Upper lobe of left lung (tissue), 6 donors: ENCODE results near the gene POLK. TPM values are rescaled to one million over a fixed set of nuclear protein-coding genes. Genes with fewer than 3 reads are reported as not detected.
A peak's percentile ranks its signal among the peaks of the same experiment; 100 is the strongest.

ENCODE experiments used
- ATAC-seq, 2 donors: fragments of 200-7000 bp; cut with Tn5 transposase; one replicate each; pipeline ENCODE4 v1.9.1; 2022; ENCODE audit warnings: mild to moderate bottlenecking in 2 of 2, moderate library complexity in 2 of 2; ENCODE audit not compliant: low FRiP score in 2 of 2
- DNase-seq, 2 donors: peaks; one replicate each; pipeline ENCODE4 v3.0.0-alpha.2; 2019 to 2020
- H3K27ac ChIP-seq, 4 donors: fragments of 200-600 bp; sonication (generic); one replicate each; pipeline ENCODE4 v1.5.1; 2016 to 2019
- H3K27me3 ChIP-seq, 4 donors: fragments of 200-600 bp; sonication (generic); one replicate each; pipeline ENCODE4 v1.5.1; 2017 to 2019
- H3K36me3 ChIP-seq, 4 donors: fragments of 200-600 bp; sonication (generic); one replicate each; pipeline ENCODE4 v1.5.1; 2016 to 2019
- H3K4me1 ChIP-seq, 4 donors: fragments of 200-600 bp; sonication (generic); one replicate each; pipeline ENCODE4 v1.5.1; 2018 to 2019
- H3K4me3 ChIP-seq, 4 donors: fragments of 200-600 bp; sonication (generic); one replicate each; pipeline ENCODE4 v1.5.1; 2017 to 2019; ENCODE audit warnings: mild to moderate bottlenecking in 2 of 4, moderate library complexity in 1 of 4
- H3K9me3 ChIP-seq, 4 donors: fragments of 200-600 bp; sonication (generic); one replicate each; pipeline ENCODE4 v1.5.1; 2018 to 2019
- CTCF ChIP-seq, 6 experiments: fragments of 450-650 bp in 4 of 6; fragments of 200-600 bp in 2 of 6; sonication (generic) in 2 of 6; IDR thresholded peaks; one replicate each; pipeline ENCODE4 v1.5.1; 2016 to 2019; ENCODE audit warnings: antibody characterized with exemption in 6 of 6
- EP300 ChIP-seq, 4 donors: sonication (generic); formaldehyde crosslinking; IDR thresholded peaks; one replicate each; pipeline ENCODE4 v1.5.1; 2017; ENCODE audit warnings: antibody characterized with exemption in 4 of 4, control low read depth in 2 of 4
- POLR2A ChIP-seq, 4 donors: fragments of 450-650 bp; IDR thresholded peaks; one replicate each; pipeline ENCODE4 v1.5.1; 2016 to 2017; ENCODE audit warnings: antibody characterized with exemption in 4 of 4, mild to moderate bottlenecking in 2 of 4
- POLR2AphosphoS5 ChIP-seq, 2 donors: sonication (generic); formaldehyde crosslinking; IDR thresholded peaks; one replicate each; pipeline ENCODE4 v1.5.1; 2017; ENCODE audit warnings: antibody characterized with exemption in 2 of 2
- WGBS, 2 donors: methylation state at CpG; one replicate each; pipeline ENCODE4 v1.1.5; 2017 to 2018; 5-methylcytosine and 5-hydroxymethylcytosine counted together
- total RNA-seq, 6 donors: library from RNA; depleted of rRNA in 4 of 6; stranded (reverse); fragments of >200 nt in 4 of 6; gene quantifications; one replicate each; pipeline versions ENCODE4 v1.1.0 to v1.2.1, GENCODE V29; 2016 to 2021
- donor health status: DM: no; HTN: no; CAD: no; lungs with moderate emphysema.
- donor health status: DM: no; HTN: yes; CAD: no; lungs with severe emphysema.

POLK gene
- total RNA-seq, 6 donors from 2014 or later: 19.2 to 55.3 (median 29.6) TPM

DNA sequence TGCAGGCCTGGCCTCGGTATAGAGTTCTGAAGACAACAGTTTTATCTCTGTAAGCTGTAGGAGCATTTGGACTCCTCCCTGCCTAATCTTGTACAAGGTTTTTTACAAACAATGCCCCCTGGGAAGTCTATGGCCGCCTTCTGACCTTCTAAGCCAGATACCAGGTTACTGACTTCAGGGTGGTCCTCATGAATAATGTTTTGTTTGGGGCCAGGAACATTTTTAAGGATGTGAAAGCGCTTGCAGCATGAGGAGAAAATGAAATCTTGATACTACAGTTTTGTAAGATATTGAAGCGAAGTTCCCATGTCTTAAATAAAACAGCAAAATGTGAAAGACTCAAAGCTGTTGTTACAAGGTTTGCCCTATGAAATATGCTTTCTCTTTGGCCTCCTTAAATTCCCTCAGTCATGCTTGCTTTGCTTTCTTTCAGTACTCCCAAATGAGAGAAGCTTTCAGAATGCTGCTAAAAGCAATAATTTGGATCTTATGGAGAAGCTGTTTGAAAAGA is 104.7 kb downstream of the POLK start:
- TF ChIP-seq POLR2AphosphoS5 (IDR thresholded peaks at IDR 0.05): no peak
- no peak for TF ChIP-seq CTCF (IDR thresholded peaks at IDR 0.05)
- no peak for TF ChIP-seq EP300 (IDR thresholded peaks at IDR 0.05)
- no peak for TF ChIP-seq POLR2A (IDR thresholded peaks at IDR 0.05)
- H3K27ac ChIP-seq: peak overlapping the region in 2 of 4 donors; percentile 53 to 68
- peaks cover 6 to 14% (median 12%) of the 10 kb centered on the region in 4 donors for H3K4me1 ChIP-seq
- H3K4me3 ChIP-seq: no peak overlapping the region
- H3K27me3 ChIP-seq: no peaks in the 10 kb centered on the region
- DNase-seq (no peak), ATAC-seq (no peak)
- H3K36me3 ChIP-seq: no peaks in the 10 kb centered on the region
- no peaks in the 10 kb centered on the region for H3K9me3 ChIP-seq
- 79 to 81% methylated on average over 4 of the region's 4 CpGs for WGBS, 2 donors

DNA sequence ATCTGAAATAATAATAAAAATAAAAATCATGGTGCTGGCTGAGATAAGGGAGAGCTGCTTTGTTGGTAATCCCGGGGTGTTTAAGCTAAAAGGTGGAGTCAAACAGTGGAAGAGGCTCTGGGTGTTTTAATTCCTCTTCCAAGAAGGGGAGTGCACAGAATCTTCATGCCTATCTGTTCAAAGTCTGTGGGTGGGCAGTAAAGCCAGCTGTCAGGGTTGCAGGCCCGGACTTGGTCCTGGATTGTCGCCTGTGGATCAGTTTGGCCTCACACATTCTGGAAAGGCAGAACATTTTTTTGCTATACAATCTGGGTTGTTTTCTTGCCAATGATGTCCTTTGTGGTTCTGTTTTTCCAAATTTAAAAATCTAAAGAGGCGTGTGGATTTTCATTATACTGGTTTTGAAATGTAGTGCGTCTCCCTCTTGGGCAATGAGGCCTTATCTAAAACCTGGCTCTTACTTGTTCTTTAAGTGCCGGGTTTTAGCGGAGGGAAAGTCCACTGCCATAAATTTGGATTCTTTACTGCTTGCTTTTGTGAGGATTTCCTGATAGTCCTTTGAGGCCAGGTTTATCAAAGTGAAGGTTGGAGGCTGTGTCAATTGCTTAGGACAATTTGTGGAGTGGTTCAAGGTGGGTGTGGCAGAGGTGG is 105.4 kb downstream of the POLK start:
- H3K36me3 ChIP-seq: no peaks in the 10 kb centered on the region
- no peaks in the 10 kb centered on the region for H3K27me3 ChIP-seq
- no peak overlapping the region for H3K4me3 ChIP-seq
- H3K9me3 ChIP-seq: no peaks in the 10 kb centered on the region
- H3K27ac ChIP-seq: peak overlapping the region in 2 of 4 donors; percentile 53 to 68
- 62 to 77% methylated on average over 7 of the region's 7 CpGs for WGBS, 2 donors
- ATAC-seq: no peak
- TF ChIP-seq POLR2AphosphoS5 (IDR thresholded peaks at IDR 0.05): no peak
- no peak for TF ChIP-seq EP300 (IDR thresholded peaks at IDR 0.05)
- TF ChIP-seq POLR2A (IDR thresholded peaks at IDR 0.05): no peak
- no peak for TF ChIP-seq CTCF (IDR thresholded peaks at IDR 0.05)
- peaks cover 0 to 11% (median 7%) of the 10 kb centered on the region in 4 donors for H3K4me1 ChIP-seq
- DNase-seq: peak in 1 of 2 donors; percentile 26

DNA sequence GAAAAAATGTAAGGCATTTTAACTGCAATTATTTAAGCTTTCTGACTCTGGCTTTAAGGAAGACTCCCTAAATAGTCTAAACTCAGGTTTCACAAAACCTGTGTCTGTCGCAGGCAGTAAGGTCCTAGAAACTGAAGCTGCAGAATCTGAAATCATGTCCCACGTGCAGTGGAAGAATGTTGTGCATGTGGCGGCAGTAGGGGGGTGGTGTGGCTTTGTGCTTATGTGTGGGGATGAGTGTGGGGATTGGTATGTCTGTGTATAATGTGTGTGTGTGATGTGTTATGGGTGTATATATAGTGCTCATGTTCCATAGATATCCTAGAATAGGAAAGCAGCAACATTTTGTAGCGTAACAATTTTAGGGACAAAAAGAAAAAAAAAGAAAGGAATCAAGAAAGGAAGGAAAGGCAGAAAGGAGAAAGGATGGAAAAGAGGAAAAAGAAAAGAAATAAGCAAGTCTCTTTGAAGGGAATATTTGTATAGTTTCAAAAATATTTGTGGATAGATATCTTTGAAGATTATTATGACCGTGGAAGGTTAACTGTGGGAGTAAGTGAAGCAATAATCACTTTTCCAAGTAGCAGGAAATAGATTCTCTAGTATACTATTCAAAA is 106.2 kb downstream of the POLK start:
- no peak for ATAC-seq

DNA sequence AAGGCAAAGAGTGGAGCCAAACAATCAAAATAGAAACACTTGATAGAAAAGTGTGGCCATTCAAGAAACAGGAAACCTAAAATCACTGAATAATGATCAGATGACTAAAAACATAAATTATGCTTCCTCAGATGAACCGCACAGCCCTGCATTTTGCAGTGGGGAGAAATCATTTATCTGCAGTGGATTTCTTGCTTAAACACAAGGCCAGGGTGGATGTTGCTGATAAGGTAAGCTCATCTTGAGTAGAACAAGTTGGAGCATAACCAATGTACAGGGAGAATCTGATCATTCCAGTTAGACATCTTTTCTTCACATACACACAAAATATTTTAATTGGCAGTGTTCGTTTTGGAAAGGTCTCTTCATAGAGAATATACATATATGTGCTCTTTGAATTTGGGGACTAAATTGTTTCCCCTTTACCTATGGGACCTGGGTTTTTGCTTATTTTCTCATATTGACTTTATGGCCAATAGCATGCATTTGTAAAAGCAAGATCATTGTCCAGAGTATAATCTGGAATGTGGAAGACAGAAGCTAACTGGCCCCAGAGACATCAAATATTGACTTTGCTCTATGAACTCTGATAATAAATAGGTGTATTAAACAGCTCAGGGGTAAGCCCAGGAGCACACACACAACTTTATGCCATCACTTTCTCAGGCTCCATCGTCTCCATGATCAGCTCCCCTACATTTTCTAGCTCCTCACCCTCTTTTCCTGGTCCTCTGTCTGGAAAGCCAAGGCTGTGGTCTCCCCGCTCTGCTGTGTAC is 108.7 kb downstream of the POLK start:
- no peaks in the 10 kb centered on the region for H3K9me3 ChIP-seq
- no peaks in the 10 kb centered on the region for H3K36me3 ChIP-seq
- ATAC-seq (no peak), DNase-seq (no peak)
- H3K4me1 ChIP-seq: peaks cover 0 to 29% (median 6%) of the 10 kb centered on the region in 4 donors
- no peaks in the 10 kb centered on the region for H3K27me3 ChIP-seq
- H3K27ac ChIP-seq: no peak overlapping the region
- TF ChIP-seq POLR2A (IDR thresholded peaks at IDR 0.05) (no peak), CTCF (IDR thresholded peaks at IDR 0.05) (no peak), EP300 (IDR thresholded peaks at IDR 0.05) (no peak), POLR2AphosphoS5 (IDR thresholded peaks at IDR 0.05) (no peak)
- WGBS, 2 donors: 65 to 66% methylated on average over 4 of the region's 4 CpGs
- H3K4me3 ChIP-seq: no peak overlapping the region

More for the DNA sequence above, 106.2 kb downstream of the POLK start:
- no peaks in the 10 kb centered on the region for H3K27me3 ChIP-seq
- no peaks in the 10 kb centered on the region for H3K36me3 ChIP-seq
- H3K4me3 ChIP-seq: no peak overlapping the region
- H3K9me3 ChIP-seq: no peaks in the 10 kb centered on the region
- peaks cover 0 to 16% (median 6%) of the 10 kb centered on the region in 4 donors for H3K4me1 ChIP-seq
- no peak for DNase-seq
- TF ChIP-seq CTCF (IDR thresholded peaks at IDR 0.05) (no peak), EP300 (IDR thresholded peaks at IDR 0.05) (no peak), POLR2A (IDR thresholded peaks at IDR 0.05) (no peak)
- peak overlapping the region in 2 of 4 donors; percentile 37 to 68 for H3K27ac ChIP-seq
- 69 to 82% methylated on average over 5 of the region's 5 CpGs for WGBS, 2 donors
